GM20431 (cell line): ENCODE measurements around the gene ATP2A3.

Experiments used
- in situ Hi-C: fragments of 300-500 bp; cut with MseI, MboI; formaldehyde crosslinking; loops from one replicate; pipeline ENCODE4 v1.15.0; 2020; ENCODE audit warnings: low sequenced_read_pairs; ENCODE audit not compliant: unreplicated experiment

Gene ATP2A3

DNA sequence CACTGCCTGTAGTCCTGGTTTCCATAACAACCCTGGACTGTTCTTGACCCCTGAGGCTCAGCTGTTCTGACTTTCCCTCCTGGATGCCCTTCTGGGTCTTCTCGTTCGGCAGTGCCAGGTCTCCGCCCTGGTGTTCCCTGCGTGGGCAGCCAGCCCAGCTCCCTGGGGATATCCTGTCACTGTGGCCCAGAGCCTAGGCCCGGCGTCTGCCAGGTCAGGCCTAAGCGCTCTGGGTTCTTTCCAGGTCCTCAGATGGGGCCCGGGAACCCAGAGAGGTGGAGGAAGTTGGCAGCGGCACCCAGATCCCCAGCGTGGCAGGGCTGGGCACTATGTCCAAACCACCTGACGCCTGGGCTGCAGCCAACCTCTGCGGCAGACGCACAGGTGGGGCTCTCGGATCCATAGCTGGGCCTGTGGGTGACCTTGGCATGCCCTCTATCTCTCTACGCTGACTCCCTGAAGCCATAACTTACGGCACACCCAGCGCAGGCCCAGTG, 12.5 kb upstream of the ATP2A3 start:
- in situ Hi-C loops = no loop called here

DNA sequence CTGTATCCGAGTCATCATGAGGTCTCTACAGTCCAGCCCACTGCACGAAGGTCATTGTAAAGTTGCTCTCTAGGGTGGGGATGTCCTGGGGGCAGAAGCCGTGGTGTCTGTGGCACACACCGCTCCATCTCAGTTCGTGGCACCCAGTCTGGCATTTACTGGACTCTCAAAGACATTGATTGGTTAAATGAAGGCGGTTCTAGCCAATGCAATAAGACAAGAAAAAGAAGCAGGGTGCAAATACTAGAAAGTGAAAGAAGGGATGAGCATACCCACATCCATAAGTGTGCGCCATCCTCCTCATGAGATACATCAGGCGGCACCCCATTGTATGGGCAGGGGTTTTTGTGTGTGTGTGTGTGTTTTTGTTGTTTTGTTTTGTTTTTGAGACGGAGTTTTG, 10.7 kb upstream of the ATP2A3 start:
- in situ Hi-C loops = no loop called here

DNA sequence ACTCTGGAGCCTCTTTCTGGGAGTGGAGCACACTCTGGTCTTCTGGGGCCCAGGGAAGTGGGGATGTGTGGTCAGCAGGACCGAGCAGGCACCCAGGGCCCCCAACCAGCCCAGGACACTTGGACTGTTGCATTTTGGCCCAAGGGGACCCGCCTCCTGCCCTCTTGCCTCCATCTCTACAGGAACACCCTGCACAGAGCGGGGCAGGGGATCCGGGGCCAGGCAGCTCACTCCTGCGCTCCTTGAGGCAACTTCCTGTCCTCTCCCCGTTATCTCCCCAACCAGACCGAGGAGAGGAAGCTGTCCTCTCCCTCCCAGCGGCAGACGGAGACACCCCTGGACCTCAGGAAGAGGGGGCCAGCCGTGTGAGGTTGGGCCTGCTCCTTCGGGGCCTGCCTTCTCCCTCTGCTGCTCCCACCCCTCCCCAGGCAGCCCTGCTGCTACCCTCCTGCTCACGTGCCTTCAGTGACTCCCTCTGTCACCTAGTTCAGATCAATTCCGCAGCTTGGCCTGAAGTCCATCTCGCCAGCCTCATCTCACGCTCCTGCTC, 10.0 kb upstream of the ATP2A3 start:
- in situ Hi-C loops = no loop called here

DNA sequence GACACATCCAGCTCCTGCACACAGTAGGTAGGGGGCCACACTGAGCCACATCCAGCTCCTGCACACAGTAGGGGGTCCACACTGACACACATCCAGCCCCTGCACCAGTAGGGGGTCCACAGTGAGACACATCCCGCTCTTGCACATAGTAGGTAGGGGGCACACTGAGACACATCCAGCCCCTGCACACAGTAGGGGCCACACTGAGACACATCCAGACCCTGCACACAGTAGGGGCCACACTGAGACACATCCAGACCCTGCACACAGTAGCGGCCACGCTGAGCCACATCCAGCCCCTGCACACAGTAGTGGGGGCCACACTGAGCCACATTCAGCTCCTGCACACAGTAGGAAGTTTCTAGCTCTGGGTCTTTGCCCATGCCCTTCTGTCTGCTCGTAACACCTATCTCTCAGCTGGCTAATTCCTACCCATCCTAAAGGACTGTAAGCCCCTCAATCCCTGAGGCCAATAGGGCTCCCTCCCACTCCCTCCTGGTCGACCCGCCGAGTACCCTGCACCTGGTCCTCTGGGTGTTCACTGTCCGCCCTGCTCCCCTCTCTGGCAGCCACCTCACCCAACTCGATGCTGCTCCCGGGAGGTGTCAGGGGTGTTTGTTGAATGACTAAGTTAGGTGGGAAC, 9.4 kb upstream of the ATP2A3 start:
- in situ Hi-C loops = no loop called here

DNA sequence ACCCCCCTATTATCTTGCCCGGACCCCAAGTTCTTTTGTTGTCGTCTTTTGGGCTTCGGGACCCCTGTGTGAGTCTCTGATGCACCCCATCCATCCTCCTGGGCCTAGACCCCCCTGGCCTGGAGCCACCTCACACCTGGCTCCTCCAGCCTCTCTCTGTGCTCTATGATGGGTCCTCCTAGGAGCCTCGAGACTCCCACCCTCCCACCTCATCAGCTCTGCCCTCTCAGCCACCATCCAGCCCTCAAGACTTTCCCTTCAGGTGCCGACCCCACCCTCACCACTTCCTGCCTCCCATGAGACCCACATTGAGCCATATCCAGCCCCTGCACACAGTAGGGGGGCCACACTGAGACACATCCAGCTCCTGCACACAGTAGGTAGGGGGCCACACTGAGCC, 8.7 kb upstream of the ATP2A3 start:
- in situ Hi-C loops = no loop called here

DNA sequence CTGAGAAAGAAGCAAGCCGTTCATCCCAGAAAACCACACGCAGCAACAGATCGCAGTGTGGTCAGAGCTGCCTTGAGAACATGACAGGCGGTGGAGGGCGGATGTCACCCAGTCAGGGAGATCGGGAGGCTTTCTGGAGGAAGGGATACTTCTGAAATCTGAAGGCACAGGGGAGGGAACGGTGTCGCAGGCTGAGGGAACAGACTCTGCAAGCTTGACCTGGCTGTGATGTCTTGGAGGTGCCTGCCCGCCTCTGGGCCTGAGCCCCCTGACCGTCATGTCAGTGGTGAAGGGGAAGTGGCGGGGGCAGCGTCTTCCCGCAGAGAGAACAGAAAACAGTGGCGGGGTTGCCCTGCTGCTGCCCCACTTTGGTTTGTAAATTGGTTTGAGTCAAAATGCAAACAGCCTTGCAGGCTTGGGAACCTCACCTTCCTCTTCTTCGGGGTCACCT, 8.1 kb upstream of the ATP2A3 start:
- in situ Hi-C loops = no loop called here

DNA sequence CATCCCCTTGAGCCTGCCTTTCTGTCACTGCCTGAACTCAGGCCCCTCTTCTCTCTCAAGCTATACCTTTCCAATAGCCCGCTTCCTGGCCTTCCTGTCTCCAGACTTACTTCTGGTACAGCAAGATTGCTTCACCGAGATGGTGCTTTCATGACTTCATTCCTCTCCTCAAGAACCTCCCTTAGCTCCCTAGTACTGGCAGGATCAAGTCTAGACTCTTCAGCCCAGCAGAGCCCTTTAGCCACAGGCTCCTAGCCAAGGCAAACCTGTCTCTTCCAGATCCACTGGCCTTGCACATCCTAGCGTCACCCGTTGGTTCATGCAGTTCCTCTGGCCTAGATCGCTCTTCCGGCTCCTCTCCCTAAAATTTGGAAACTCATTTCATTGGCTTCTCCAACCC, 6.4 kb upstream of the ATP2A3 start:
- in situ Hi-C loops = no loop called here

DNA sequence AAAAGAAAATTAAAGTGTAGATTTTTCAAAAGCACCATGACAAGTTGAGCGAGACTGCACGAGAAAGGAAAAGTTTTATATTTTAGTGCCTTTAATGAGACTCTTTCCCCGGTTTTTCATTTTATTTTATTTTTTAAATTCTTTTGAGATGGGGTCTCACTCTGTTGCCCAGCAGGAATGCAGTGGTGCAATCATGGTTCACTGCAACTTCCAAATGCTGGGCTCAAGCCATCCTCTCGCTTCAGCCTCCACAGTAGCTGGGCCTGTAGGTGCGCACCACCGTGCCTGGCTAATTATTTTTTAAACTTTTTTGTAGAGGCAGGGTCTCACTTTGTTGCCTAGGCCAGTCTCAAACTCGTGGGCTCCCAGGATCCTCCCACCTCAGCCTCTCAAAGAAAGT, 5.7 kb upstream of the ATP2A3 start:
- in situ Hi-C loops = no loop called here

DNA sequence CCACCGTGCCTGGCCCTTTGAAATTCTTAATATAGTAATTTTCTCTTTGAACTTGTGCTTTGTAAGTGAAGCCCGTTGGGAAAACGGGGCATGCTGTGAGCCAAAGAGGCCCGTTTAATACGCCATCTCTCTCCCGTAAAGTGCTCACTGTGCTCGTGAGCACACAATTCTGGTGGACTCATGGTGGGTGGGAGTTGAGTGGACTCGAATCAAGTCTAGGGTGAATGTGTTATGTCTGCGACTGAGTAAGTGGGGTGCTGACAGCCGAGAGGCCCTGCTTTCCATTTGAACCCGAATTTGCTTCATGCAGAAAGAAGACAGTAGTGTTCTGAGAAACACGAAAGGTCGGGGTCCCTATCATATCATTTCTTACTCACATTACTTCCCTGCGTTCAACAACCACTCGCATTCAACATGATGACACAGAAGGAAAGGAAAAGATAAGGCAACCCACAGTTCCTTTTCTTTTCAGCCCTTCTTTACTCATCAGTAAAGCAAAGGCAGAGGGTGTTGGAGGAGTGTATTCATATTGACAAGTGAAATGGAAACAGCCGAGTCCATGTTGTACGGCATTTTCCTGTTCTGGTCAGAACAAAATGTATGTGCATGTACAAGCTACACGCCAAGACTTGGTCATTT, 4.8 kb upstream of the ATP2A3 start:
- in situ Hi-C loops = no loop called here

DNA sequence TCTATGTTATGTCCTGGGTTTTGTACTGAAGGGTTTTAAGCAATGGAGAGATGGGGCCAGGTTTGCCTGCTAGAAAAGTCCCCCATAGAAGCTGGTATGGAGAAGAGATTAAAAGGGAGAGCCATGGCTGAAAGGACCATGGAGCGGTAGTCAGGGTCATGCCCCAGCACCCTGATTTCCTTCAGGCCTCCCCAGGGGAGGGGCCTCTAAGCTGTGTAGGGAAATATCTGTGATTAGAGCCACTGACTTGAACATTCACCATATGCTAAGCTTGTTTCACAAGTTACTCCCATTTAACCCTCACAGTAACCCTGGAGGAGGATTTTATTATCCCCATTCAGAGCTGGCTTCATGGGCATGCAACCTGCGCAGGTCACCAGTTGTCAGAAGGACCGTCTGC, 3.8 kb upstream of the ATP2A3 start:
- in situ Hi-C loops = no loop called here

DNA sequence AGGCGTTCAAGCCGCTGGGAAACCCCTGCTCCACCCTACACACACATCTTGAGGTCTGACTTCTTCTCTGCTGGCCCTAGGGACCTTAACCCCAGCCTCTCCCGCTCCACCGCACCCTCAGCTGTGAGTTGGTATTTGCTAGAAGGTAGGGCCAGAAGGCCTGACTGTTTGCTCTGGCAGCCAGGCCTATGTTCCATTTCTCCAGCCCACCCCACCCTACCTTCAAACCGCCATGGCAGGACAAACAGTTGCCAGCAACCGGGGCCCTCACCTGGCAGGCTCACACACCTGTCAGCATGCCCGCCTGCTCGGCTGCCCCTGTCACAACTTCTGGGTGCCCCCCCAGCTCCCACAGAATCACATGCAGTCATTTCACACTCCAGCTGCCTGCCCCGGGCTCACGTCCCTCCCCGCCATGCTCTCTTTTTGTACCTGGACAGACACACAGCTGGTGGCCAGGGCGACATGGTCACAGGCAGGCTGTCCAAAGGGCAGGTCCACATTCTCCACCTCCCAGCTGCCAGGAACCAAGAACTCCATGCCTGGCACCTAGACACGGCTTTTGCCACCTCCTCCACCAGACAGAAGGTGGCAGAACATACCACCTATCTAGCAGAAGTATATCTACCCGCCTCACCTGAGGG, 2.6 kb upstream of the ATP2A3 start:
- in situ Hi-C loops = no loop called here

DNA sequence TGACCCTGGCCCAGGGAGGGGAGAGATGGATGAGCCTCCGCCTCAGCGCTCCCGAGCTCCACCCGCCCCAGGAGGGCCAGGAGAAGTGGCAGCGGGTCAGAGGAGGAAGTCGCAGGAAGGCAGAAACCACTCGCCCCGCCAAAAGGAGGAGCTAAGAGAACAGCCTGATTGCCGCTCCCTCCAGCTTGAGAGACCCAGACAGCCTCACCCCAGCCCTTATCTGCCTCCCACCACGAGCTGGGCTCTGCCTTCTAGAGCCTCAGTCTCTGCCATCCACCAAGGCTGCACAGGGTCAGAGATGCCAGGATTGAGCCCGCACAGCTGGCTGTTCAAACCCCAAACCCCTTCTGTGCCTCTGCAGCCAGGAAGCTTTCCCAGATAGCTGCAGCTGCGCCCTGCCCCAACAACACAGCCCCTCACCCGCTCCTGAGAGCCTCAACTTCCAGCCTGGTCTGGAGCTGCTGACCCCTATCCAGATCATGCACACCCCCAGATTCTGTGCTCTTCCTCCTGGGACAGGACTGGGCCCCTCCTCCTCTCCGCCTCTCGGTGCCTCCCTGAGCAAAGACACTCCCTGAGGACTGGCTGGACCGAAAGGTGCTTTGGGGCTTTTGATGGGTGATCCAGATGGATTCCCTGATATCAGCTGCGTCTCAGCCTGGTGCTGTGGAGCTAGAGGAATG, 1.0 kb upstream of the ATP2A3 start:
- in situ Hi-C loops = no loop called here

DNA sequence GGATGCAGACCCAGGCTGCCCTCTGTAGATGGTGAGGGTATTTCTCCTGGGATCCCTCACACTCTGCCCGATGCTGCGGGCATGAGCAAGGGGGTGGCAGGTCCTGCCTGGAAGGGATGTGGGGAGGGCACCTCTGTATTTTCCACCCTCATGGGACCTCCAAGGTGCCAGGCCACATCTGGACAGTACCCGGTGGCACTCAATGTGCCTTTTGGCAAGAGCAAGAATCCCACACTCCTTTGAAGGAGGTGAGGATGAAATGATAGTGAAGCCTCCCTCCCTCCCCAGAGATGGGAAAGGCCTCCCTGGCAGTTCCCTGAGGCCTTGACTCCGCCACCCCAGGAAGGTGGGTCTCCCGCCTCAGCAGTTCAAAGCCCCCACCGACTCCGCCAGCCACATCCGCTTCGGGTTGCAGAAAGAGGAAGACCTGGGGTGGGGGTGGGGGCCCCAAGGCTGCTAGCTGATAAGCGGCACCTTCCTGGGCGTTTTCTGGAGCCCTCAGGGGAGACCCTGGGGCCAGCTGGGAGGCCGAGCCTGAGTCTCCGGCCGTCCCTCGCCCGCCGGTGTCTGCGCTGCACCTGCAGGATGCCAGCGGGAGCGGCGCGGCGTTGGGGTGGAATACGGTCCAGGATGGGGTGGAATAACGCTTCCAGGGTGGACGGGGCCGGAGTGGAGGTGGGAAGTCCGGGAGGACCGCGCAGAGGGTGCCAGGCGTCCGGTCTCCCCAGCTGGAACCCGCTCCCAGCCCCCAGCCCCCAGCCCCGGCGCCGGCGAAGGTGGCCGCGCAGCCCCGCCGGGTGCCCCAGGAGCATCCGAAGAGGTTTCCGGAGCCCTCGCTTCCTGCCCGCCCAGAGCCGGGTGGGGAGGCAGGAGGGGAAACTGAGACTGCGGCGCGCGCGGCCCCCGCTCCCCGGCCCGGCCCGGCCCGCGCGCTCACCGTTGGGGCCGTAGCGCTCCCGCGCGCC, 718 bp downstream of the ATP2A3 start:
- in situ Hi-C loops = no loop called here

DNA sequence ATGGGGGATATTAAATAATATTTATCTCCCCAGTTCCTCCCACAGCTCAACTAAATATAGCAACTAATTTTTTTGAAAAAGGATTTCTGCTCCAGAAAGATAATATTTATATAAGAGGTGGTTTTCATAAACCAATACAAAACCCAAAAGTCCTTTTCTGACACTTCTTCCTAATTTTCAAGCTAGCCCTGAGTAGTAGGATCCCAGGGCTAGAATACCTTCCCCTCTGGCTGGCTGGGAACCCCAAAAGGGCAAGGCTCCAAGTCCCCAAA, 1.3 kb downstream of the ATP2A3 start:
- in situ Hi-C loops = no loop called here

DNA sequence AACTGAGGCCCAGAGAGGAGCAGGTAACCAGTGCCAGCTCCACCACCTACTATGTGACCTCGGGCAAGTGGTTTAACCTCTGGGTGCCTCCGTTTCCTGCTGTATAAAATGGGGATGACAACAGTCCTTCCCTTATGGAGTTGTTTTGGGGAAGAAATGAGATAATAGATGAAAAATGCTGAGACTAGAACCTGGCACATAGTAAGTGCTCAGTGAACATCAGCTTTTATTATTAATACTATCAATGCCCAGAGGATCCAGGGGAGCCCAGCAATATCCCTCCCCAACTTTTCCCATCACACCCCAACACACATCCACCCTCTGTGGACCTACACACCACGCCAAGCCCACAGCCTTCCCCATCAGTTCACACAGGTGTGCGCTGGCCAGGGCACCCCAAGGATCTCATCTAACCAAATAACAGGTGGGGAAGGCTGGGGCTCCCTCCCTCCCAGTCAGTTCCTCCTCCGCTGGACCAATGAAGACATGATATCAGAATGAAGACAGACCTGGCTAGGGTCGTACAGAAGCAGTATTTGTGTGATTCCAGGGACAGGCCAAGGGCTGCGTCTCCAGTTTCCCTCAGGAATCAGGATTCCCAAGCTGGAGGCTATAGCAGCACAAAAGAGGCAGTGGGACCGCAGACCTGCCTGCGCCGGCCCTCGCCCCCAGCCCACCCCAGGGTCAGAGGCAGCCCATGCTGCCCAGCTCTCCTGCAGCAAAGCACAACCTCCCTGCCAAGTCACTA, 1.8 kb downstream of the ATP2A3 start:
- in situ Hi-C loops = no loop called here

DNA sequence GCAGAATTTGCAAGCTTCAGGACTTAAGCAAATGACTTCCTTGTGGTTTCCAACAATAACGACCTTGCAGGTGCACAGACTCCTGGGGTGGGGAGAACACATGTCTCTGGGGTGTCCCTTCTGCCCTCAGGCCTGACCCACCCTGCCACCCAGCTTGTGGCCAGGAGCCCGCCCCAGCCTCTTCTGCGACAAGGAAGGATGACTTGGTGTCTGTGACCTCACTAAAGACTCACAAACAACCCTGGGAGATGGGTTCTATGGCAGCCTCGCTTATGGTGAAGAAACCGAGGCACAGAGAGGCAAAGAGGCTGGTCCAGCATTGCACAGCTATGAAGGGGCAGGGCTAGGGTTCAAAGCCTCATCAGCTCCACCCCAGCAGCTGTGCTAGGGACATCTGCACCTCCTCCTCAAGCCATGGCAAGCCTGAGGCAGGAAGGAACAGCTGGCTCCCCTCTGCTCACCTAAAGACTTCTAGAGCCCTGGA, 2.6 kb downstream of the ATP2A3 start:
- in situ Hi-C loops = no loop called here

DNA sequence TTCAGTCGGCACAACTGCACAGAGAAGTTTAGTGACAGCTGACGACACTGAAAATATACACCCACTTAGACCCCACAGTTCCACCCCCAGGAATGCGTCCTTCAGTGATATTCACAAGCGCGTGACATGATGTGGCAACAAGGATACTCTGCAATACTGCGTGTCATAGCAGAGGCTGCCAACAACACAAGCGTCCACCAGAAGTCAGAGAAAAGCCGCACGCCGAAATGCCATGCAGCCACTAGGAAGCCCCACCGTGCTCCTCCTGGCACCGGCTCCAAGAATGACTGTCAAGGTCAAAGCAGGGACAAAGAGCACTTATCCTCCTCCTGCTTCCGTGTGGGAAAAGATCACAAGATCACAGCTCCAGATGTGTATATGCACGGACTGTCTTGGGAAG, 3.5 kb downstream of the ATP2A3 start:
- in situ Hi-C loops = no loop called here

DNA sequence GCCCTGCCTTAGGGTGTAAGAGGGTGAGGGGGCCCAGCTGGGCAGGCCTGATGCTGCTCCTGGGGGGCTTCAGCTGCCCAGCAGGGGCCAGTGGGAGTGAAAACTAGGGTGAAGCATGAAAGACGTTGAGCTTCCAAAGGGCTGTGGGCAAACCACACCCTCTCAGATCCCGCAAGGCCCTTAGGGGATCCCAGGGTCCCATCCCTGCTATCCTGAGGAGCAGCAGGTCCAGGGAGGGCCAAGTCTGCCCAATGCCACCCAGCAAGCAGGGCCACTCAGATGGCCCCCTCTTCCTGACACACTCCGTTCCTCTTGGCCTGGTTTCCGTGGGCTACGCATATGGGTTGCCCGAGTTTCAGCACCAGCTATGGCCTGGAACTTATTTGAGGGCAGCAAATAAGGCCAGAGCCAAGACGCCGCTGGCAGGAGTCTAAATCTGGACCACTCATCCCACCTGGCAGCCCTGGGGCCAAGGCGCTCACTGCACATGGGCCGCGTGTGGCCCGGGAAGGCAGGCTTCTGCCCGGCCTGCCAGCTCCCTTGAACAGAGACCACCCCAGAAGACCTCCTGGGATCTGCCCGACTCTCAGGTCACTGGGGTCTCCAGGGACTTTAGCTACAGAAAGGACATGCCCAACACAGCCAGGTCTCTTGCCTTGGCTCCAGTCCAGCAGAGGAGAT, 4.2 kb downstream of the ATP2A3 start:
- in situ Hi-C loops = no loop called here
